Activated CD8-positive, alpha-beta memory T cell treated with anti-CD3 and anti-CD28 coated beads, Interleukin-2, amount 50 U/mL, for 24 hours (primary cell): ENCODE results near the gene PDE9A.
"Not testable (repeated sequence)": the region's sequence is repeated elsewhere in the genome, so short reads cannot be mapped to it uniquely, and the experiment has no call there.

Experiments
- DNase-seq: peaks from one replicate; pipeline ENCODE4 v3.0.0-alpha.2; 2020; ENCODE audit errors: extremely low read depth

The PDE9A gene

GRCh38 chr21:42705346-42705745 is 51.9 kb downstream of the PDE9A start:
- DNase-seq = no peak

- no peak for DNase-seq
Observed at GRCh38 chr21:42705746-42706374, 52.4 kb downstream of the PDE9A start.

- no peak for DNase-seq
Observed at GRCh38 chr21:42706765-42707164, 53.3 kb downstream of the PDE9A start.

GRCh38 chr21:42707207-42707830 is 53.9 kb downstream of the PDE9A start:
- DNase-seq = no peak

- DNase-seq = no peak
Observed at GRCh38 chr21:42708107-42708506, 54.7 kb downstream of the PDE9A start.

- not testable (repeated sequence) for DNase-seq
Observed at GRCh38 chr21:42708916-42709315, 55.5 kb downstream of the PDE9A start.

- DNase-seq = no peak
Observed at GRCh38 chr21:42711667-42712066, 58.2 kb downstream of the PDE9A start.

- not testable (repeated sequence) for DNase-seq
Observed at GRCh38 chr21:42715427-42715826, 62.0 kb downstream of the PDE9A start.

GRCh38 chr21:42716074-42716473 is 62.7 kb downstream of the PDE9A start:
- DNase-seq = no peak

GRCh38 chr21:42720484-42720883 is 67.1 kb downstream of the PDE9A start:
- not testable (repeated sequence) for DNase-seq

GRCh38 chr21:42721341-42721824 is 68.0 kb downstream of the PDE9A start:
- DNase-seq = no peak

GRCh38 chr21:42722153-42722552 is 68.7 kb downstream of the PDE9A start:
- DNase-seq = no peak

GRCh38 chr21:42722808-42723473 is 69.5 kb downstream of the PDE9A start:
- no peak for DNase-seq

- DNase-seq = no peak
Observed at GRCh38 chr21:42724226-42724920, 71.0 kb downstream of the PDE9A start.

- no peak for DNase-seq
Observed at GRCh38 chr21:42725416-42725930, 72.1 kb downstream of the PDE9A start.

- no peak for DNase-seq
Observed at GRCh38 chr21:42731264-42732032, 78.0 kb downstream of the PDE9A start.

GRCh38 chr21:42732033-42732410 is 78.6 kb downstream of the PDE9A start:
- DNase-seq = no peak

- DNase-seq = no peak
Observed at GRCh38 chr21:42733037-42733627, 79.7 kb downstream of the PDE9A start.

GRCh38 chr21:42733874-42734273 is 80.5 kb downstream of the PDE9A start:
- no peak for DNase-seq

- no peak for DNase-seq
Observed at GRCh38 chr21:42734323-42734971, 81.0 kb downstream of the PDE9A start.

GRCh38 chr21:42735061-42735460 is 81.6 kb downstream of the PDE9A start:
- DNase-seq = no peak
